Activated CD8-positive, alpha-beta memory T cell treated with anti-CD3 and anti-CD28 coated beads, Interleukin-2, amount 50 U/mL, for 4 hours (primary cell): Measurements from ENCODE around the gene LYSMD2.

Source experiments
- DNase-seq: peaks from one replicate; pipeline ENCODE4 v3.0.0-alpha.2; 2020

LYSMD2 gene

DNA sequence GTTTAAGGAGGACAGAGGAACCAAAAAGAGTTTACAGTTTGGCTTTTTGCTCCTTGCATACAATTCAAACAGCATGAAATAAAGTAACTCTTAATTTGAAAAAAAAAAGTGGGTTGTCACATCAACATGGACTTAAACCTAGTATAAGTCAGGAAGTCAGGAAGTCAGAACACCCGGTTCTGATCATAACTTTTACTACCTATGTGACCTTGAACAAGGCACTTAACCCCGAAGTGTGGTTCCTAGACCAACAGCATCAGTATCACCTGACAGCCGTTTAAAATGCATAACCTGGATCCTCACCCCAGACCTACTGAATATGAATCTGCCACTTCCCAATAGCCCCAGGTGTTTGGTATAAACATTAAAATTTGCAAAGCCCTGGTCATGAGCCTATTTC is 18.7 kb downstream of the LYSMD2 start:
- no peak for DNase-seq

GRCh38 chr15:51718219-51718618 is 19.2 kb downstream of the LYSMD2 start:
- DNase-seq: no peak

DNA sequence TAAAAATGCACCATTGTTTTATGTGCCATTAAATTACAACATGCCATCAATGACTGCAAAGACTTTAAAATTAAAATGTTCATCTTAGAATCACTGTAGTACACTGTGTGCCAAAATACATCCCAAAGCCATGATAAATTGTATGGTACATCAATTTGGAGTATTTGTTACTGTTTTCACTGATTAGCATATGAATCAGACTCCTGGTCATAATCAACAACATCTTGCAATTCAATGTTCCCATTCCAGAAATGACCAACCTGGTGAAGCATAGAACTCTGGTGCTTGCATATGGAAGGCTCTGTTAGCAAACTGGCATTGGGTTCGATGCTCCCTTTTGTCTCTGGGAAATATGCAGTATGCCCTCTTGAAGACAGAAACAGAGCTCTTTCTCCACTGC is 22.5 kb downstream of the LYSMD2 start:
- no peak for DNase-seq

GRCh38 chr15:51714162-51714561 is 23.3 kb downstream of the LYSMD2 start:
- DNase-seq: no peak

- DNase-seq: no peak
Measured at GRCh38 chr15:51709031-51709430, 28.4 kb downstream of the LYSMD2 start.

- no peak for DNase-seq
Measured at GRCh38 chr15:51708013-51708412, 29.4 kb downstream of the LYSMD2 start.

DNA sequence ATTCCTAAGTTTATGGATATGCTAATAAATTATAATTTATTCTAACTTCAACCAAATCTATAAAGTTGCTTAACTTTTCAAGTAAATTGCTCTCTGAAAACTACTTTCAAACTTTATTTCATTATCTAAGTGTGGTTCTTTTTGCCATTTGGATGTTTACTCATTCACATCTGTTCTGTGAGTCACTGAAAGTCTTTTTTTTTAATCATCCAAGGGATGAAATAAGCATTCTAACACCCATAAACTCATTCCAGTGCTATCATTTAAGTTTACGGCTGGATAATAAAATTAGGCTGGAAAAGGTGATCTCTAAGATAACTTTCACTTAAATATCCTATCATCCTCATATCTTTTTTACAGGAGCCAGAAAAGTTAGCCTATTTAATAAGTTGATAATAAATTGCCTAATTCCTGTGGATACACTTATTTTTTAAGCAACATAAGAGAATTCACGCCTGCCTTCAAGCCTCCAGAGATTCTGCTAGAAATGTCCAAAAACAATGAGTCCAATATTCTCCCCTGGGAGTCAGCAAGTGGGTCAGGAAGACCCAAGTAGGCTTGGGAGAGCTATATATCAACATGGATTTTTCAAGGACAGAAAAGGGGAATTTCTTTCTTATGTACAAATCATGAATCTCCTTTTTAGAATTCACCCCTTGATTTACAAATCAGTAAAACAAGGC is 30.4 kb downstream of the LYSMD2 start:
- no peak for DNase-seq

GRCh38 chr15:51706291-51706690 is 31.2 kb downstream of the LYSMD2 start:
- DNase-seq: no peak

GRCh38 chr15:51702710-51703109 is 34.7 kb downstream of the LYSMD2 start:
- DNase-seq: no peak

DNA sequence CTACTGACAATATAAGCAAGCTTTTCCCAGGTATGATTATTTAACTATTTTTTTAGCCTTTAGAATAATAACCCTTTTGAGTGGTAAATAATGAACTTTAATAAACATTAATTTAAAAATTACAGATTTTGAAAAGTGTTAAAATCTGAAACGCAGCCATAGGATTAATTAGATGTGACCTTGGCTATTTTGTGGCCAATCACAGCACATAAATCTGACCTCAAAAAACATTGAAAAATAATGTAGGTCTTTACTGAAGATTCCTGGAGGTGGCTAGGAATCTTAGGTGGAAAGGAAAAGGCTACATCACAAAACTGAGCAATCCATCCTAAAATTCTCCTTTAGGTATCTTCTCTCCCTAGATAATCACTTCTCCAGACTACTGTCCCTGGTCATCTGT is 38.1 kb downstream of the LYSMD2 start:
- DNase-seq: no peak

DNA sequence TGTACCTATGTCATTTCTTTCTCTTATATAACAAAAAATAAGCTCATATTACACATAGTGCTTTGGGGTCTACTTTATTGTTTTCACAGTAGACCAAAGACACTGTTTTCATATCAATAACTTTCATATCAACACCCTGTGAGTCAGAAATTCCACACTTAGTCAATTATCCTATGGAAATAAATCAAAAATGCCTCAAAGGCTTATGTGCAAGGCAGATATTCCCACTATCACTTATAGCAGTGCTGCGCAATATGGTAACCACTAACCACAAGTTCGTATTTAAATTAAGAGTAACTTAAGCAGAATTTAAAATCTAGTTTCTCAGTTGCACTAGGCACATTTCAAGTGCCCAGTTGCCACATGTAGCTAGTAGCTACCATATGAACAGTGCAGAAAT is 40.3 kb downstream of the LYSMD2 start:
- DNase-seq: no peak

DNA sequence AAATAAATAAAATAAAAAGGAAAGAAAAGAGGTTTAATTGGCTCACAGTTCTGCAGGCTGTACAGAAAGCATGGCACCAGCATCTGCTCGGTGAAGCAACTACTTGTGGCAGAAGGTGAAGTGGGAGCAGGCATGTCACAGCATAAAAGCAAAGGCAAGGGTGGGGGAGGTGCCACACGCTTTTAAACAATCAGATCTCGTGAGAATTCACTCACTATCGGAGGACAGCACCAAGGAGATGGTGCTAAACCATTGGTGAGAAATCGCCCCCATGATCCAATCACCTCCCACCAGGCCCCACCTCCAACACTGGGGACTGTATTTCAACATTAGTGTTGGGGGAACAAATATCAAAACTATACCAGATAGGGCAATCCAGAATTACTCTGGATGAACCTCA is 40.9 kb downstream of the LYSMD2 start:
- DNase-seq: no peak

GRCh38 chr15:51692154-51692553 is 45.3 kb downstream of the LYSMD2 start:
- DNase-seq: no peak

DNA sequence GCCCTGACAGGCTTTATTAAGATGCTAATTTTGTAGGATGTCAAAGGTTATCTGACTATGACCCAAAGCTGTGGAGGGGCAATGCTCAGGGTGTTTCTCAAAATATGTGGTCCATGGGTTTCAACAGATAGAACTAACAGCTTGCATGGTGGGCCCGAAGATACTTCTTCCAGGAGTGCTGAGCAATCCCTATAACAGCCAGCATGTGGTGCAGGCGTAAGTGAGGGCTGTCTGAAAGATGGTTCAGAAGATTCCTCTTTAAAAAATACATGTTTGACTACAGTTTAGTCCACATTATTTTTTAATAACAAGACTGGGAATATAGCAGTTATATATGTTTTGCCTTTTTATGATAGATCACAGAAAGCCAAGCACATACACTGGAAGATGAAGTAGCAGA is 48.6 kb downstream of the LYSMD2 start:
- DNase-seq: no peak

GRCh38 chr15:51687565-51687964 is 49.9 kb downstream of the LYSMD2 start:
- DNase-seq: no peak

- peak; percentile 55 for DNase-seq
Measured at GRCh38 chr15:51681303-51681963, 56.0 kb downstream of the LYSMD2 start, which contains the start of gene SCG3. Gene SCG3, plus strand, starts transcription at chr15:51681503. Its CDS starts 253 bp downstream, at chr15:51681756.

DNA sequence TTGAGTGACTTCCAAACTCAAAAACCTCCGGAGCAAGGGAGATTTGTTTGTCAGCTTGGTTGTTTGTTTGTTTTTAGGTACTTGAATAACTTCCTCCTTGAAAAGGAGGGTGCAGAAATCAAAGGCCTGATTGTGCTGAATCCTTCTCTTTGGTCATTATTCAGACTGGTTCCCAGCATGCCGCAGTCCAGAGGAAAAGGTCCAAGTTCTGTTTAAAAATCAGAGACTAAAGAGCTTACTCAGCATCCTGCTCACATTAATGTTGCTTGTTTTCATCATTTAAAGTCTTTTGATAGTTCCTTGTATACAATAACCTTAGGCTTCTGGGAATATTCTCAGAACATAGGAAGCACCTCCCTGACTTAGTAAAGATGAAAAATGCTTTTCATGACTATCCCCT is 57.1 kb downstream of the LYSMD2 start:
- no peak for DNase-seq

GRCh38 chr15:51678096-51678495 is 59.4 kb downstream of the LYSMD2 start:
- DNase-seq: no peak

- no peak for DNase-seq
Measured at GRCh38 chr15:51677452-51677851, 60.0 kb downstream of the LYSMD2 start.

DNA sequence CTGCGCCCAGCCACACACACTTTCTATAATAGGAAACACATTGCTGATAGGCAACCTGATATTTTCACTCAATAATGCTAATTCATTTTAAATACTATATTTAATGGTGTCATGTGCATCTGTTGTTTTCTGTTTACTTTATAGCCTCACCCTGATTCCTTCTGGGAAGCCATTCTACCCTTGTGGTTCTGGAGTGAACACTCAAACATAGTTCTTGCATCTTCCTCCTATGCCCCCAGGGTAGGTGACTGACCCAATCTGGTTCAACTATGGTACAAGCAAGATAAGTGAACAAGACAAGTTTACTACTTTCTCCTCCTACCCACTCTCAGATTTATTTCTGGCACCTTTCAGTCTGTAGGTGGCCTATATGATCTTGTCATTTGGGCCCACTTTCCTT is 60.4 kb downstream of the LYSMD2 start:
- no peak for DNase-seq

DNA sequence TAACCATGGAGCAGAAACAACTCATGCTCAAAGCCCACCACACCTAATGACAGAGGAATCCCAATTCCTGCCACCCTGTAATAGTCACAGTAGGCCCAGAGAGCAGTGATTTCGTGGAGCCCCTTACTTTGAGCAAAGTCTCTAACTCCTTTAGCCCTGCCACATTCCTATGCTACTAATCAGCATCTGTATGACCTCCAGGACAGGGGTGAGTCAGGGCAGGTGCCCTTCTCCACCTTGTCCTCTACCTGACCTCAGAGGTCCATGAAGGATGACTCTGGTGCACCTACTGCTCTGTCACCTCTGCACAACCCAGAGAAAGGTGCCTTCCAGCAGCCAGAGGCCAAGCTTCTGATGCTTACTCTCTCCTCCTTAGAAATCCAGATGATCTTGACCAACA is 62.2 kb downstream of the LYSMD2 start:
- DNase-seq: no peak
